Measurements from ENCODE around the gene MUC5AC. TPM values are rescaled to one million over a fixed set of nuclear protein-coding genes. Genes with fewer than 3 reads are reported as not detected.

Gene MUC5AC
- total RNA-seq, 1 experiment from 2014 or later: under 0.01 TPM

- Mint-ChIP-seq H3K9me3 (peaks cover 27% of the 10 kb centered on the region), H3K4me1 (no peaks in the 10 kb centered on the region), H3K27me3 (ENCODE audit: low read depth) (peaks cover 29% of the 10 kb centered on the region), H3K4me3 (no peak overlapping the region), H3K36me3 (no peaks in the 10 kb centered on the region), H3K27ac (no peak overlapping the region)
- TF ChIP-seq FOXP1 (CRISPR knock-in tag; IDR thresholded peaks at IDR 0.05; ENCODE audit: borderline replicate concordance) (no peak), ZNF423 (CRISPR knock-in tag; IDR thresholded peaks at IDR 0.05) (no peak), HMGA2 (CRISPR knock-in tag; IDR thresholded peaks at IDR 0.05) (no peak), ATF3 (CRISPR knock-in tag; conservative IDR thresholded peaks at IDR 0.05) (no peak), ZNF138 (CRISPR knock-in tag; conservative IDR thresholded peaks at IDR 0.05) (no peak), ZNF416 (CRISPR knock-in tag; IDR thresholded peaks at IDR 0.05) (no peak), JUN (CRISPR knock-in tag; IDR thresholded peaks at IDR 0.05) (no peak)
- CTCF ChIA-PET: no interaction called here
- POLR2A ChIA-PET: no interaction called here
- ATAC-seq (no peak), DNase-seq (ENCODE audit: low spot score) (no peak)
Measured at GRCh38 chr11:1218256-1218787, 60.6 kb downstream of the MUC5AC start.

GRCh38 chr11:1218788-1219445 is 61.2 kb downstream of the MUC5AC start:
- Mint-ChIP-seq H3K4me1 (no peaks in the 10 kb centered on the region), H3K27ac (no peak overlapping the region), H3K36me3 (no peaks in the 10 kb centered on the region), H3K9me3 (peaks cover 21% of the 10 kb centered on the region), H3K4me3 (no peak overlapping the region), H3K27me3 (ENCODE audit: low read depth) (peaks cover 29% of the 10 kb centered on the region)
- ATAC-seq (no peak), DNase-seq (ENCODE audit: low spot score) (no peak)
- CTCF ChIA-PET: no interaction called here
- POLR2A ChIA-PET: no interaction called here
- TF ChIP-seq EMX1 (CRISPR knock-in tag; IDR thresholded peaks at IDR 0.05) (no peak), USF2 (CRISPR knock-in tag; IDR thresholded peaks at IDR 0.05) (no peak), JAZF1 (CRISPR knock-in tag; IDR thresholded peaks at IDR 0.05) (no peak), GABPB1 (CRISPR knock-in tag; IDR thresholded peaks at IDR 0.05) (no peak), ATF1 (CRISPR knock-in tag; IDR thresholded peaks at IDR 0.05) (no peak), ZMAT4 (CRISPR knock-in tag; IDR thresholded peaks at IDR 0.05) (no peak), MYBL2 (CRISPR knock-in tag; IDR thresholded peaks at IDR 0.05) (no peak), NR1H2 (CRISPR knock-in tag; IDR thresholded peaks at IDR 0.05) (no peak), ZNF671 (CRISPR knock-in tag; IDR thresholded peaks at IDR 0.05) (no peak), AR (CRISPR knock-in tag; IDR thresholded peaks at IDR 0.05) (no peak), PRRX2 (CRISPR knock-in tag; IDR thresholded peaks at IDR 0.05) (no peak), E2F5 (CRISPR knock-in tag; IDR thresholded peaks at IDR 0.05) (no peak), ZNF532 (CRISPR knock-in tag; IDR thresholded peaks at IDR 0.05; ENCODE audit: borderline replicate concordance) (no peak), CREB1 (CRISPR knock-in tag; IDR thresholded peaks at IDR 0.05) (no peak), ZNF396 (CRISPR knock-in tag; IDR thresholded peaks at IDR 0.05; ENCODE audit: borderline replicate concordance) (no peak)
